ENCODE measurements around the gene CEMIP. TPM values are rescaled to one million over a fixed set of nuclear protein-coding genes. Genes with fewer than 3 reads are reported as not detected.

The CEMIP gene
- total RNA-seq, 2 experiments from 2014 or later = not detected

- intact Hi-C loops (cut with micrococcal nuclease) = no loop called here
- DNase-seq = no peak
- no peaks in the 10 kb centered on the region for H3K27me3 Mint-ChIP-seq (ENCODE audit: low read depth)
- no peak overlapping the region for H3K4me3 Mint-ChIP-seq
- no peak overlapping the region for H3K27ac Mint-ChIP-seq
- H3K36me3 Mint-ChIP-seq (ENCODE audit: low read depth) = no peaks in the 10 kb centered on the region
- H3K9me3 Mint-ChIP-seq = no peaks in the 10 kb centered on the region
- H3K4me1 Mint-ChIP-seq (ENCODE audit: low read depth) = no peaks in the 10 kb centered on the region
- CTCF ChIA-PET = no interaction called here
These were observed 55.2 kb downstream of the CEMIP start for GRCh38 chr15:80834402-80834801.

DNA sequence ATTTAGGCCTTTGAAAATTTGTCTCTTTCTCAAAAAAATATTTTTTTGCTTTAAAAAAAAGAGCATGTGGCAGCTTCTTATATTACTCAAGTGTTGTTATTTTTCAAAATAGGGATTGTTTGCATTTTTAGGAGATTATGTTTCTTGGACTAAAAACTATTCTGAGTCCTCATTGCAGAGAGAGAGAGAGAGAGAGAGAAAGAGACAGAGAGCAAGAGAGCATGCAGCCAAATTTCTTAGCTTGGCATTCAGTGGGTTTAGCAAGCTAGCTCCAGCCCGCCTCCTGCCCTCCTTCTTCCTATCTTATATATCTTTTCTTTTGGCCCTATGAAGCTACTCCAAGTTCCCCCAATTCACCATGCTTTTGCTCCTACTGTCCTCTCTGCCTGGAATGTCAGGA lies 55.7 kb downstream of the CEMIP start:
- no peak overlapping the region for H3K27ac Mint-ChIP-seq
- CTCF ChIA-PET = no interaction called here
- H3K9me3 Mint-ChIP-seq = no peaks in the 10 kb centered on the region
- no peaks in the 10 kb centered on the region for H3K36me3 Mint-ChIP-seq (ENCODE audit: low read depth)
- no peak overlapping the region for H3K4me3 Mint-ChIP-seq
- no peak for DNase-seq
- no peaks in the 10 kb centered on the region for H3K4me1 Mint-ChIP-seq (ENCODE audit: low read depth)
- H3K27me3 Mint-ChIP-seq (ENCODE audit: low read depth) = no peaks in the 10 kb centered on the region
- intact Hi-C loops (cut with micrococcal nuclease) = no loop called here

DNA sequence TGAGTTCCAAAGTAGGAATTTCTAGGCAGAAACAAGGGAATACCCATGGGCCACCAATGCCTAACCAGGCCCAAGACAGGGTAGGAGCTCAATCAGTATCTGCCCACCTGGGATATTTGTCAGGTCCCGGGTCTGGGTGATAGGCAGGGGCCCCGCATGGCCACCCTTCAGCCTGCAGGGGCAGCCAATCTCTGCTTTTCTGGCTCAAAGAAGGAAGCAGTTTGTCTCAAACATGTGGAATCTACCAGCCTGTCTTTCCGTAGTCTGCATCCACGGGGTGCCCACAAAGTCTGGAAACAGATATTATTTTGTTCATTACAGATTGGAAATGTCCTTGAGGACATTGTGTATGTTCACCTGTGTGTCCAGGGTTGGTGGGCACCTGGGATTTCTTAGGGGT lies 56.2 kb downstream of the CEMIP start:
- Mint-ChIP-seq H3K36me3 (ENCODE audit: low read depth) (no peaks in the 10 kb centered on the region), H3K9me3 (no peaks in the 10 kb centered on the region), H3K4me1 (ENCODE audit: low read depth) (no peaks in the 10 kb centered on the region), H3K27me3 (ENCODE audit: low read depth) (no peaks in the 10 kb centered on the region), H3K4me3 (no peak overlapping the region), H3K27ac (no peak overlapping the region)
- intact Hi-C loops (cut with micrococcal nuclease) = no loop called here
- DNase-seq = no peak
- CTCF ChIA-PET = interaction anchor here (0.6 kb wide), 1 partner anchor 39 kb away, joined by 3 read pairs; no protein-coding TSS in a partner anchor

DNA sequence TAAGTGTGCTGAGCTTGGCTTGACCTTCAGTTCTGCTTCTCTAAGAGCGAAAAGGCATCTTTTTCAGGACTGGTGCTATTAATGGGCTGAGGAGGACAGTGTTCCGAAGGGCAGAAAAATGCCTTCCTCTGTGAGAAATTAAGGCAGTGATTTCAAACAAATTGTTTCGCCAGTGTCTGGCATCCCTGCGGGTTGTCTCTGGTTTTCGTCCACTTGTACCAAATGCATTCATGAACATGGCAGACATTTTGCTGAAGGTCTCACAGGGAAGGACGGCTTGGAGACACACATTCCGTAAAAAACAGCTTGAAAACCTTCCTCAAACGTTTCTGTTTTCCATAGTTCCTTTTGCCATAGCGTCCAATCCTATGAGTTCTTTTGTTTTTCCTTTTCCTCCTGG lies 57.1 kb downstream of the CEMIP start:
- intact Hi-C loops (cut with micrococcal nuclease) = no loop called here
- CTCF ChIA-PET = no interaction called here

DNA sequence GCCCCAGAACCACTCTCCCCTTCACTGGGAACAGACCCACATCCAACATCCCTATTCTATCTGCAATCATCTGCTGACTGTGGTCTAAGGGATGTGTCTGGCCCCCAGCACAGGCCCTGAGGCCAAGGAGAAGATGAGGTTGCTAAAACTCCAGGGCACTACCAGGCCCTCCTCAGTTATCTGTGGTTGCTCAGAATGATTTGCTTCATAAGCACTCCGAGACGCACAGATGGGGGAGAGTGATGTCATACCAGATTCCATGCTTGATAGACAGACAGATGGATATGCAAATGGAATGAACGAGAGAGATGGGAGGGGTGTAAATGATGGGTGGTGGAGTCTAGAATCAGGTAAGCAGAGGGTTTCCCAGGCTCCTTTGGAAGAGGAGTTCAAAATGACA lies 57.8 kb downstream of the CEMIP start:
- Mint-ChIP-seq H3K27ac (no peak overlapping the region), H3K36me3 (ENCODE audit: low read depth) (no peaks in the 10 kb centered on the region), H3K4me1 (ENCODE audit: low read depth) (no peaks in the 10 kb centered on the region), H3K4me3 (no peak overlapping the region), H3K9me3 (no peaks in the 10 kb centered on the region), H3K27me3 (ENCODE audit: low read depth) (no peaks in the 10 kb centered on the region)
- intact Hi-C loops (cut with micrococcal nuclease) = no loop called here
- CTCF ChIA-PET = no interaction called here
- no peak for DNase-seq

More for the DNA sequence above, 57.1 kb downstream of the CEMIP start:
- H3K27ac Mint-ChIP-seq = no peak overlapping the region
- H3K4me1 Mint-ChIP-seq (ENCODE audit: low read depth) = no peaks in the 10 kb centered on the region
- no peak for DNase-seq
- no peaks in the 10 kb centered on the region for H3K27me3 Mint-ChIP-seq (ENCODE audit: low read depth)
- H3K36me3 Mint-ChIP-seq (ENCODE audit: low read depth) = no peaks in the 10 kb centered on the region
- no peak overlapping the region for H3K4me3 Mint-ChIP-seq
- no peaks in the 10 kb centered on the region for H3K9me3 Mint-ChIP-seq

DNA sequence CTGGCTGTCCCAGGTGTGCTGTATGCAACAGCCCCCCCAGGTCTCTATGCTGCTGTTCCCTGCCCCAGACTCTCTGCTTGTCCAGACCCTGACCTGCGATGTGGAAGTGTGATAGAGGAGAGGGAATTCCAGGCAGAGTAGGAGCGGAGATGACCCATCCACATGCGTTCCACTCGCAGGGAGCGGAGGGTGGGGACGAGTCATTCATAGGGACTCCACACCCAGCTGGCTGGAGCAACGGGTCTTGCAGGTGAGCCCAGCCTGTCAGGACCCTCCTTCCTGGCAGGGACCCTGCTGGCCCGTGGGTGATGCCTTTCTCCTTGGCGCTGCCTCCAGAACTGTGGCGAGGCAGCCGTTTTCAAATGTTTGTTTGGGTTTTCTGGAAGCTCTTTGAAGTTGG lies 58.8 kb downstream of the CEMIP start:
- CTCF ChIA-PET = no interaction called here
- no peaks in the 10 kb centered on the region for H3K36me3 Mint-ChIP-seq (ENCODE audit: low read depth)
- no peak for DNase-seq

GRCh38 chr15:80838666-80839065 lies 59.5 kb downstream of the CEMIP start:
- DNase-seq = no peak
- H3K4me1 Mint-ChIP-seq (ENCODE audit: low read depth) = no peaks in the 10 kb centered on the region
- H3K9me3 Mint-ChIP-seq = no peaks in the 10 kb centered on the region
- CTCF ChIA-PET = no interaction called here
- intact Hi-C loops (cut with micrococcal nuclease) = no loop called here
- H3K4me3 Mint-ChIP-seq = no peak overlapping the region
- H3K27me3 Mint-ChIP-seq (ENCODE audit: low read depth) = peaks cover 4% of the 10 kb centered on the region
- no peak overlapping the region for H3K27ac Mint-ChIP-seq
- H3K36me3 Mint-ChIP-seq (ENCODE audit: low read depth) = no peaks in the 10 kb centered on the region

More for the DNA sequence above, 58.8 kb downstream of the CEMIP start:
- no peaks in the 10 kb centered on the region for H3K9me3 Mint-ChIP-seq
- peaks cover 2% of the 10 kb centered on the region for H3K27me3 Mint-ChIP-seq (ENCODE audit: low read depth)
- no peak overlapping the region for H3K4me3 Mint-ChIP-seq
- H3K27ac Mint-ChIP-seq = no peak overlapping the region
- H3K4me1 Mint-ChIP-seq (ENCODE audit: low read depth) = no peaks in the 10 kb centered on the region
- intact Hi-C loops (cut with micrococcal nuclease) = no loop called here

DNA sequence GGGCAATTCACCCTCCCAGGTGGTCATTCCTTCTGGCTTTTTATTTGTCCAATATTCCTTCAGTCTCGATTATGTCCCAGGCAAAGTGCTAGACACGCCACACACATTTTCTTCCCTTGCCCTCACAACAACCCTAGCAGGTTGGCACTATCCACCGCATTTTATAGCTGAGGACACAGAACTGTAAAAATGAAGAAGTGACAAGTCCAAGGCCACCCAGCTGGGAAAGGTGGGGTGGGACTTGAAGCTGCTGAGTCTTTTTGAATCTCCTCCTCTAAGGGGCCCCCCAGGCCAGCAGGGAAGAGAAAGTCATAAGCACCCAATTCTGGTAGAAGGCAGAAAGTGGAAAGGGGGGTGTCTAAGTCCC lies 60.6 kb downstream of the CEMIP start:
- no peak for DNase-seq
- Mint-ChIP-seq H3K9me3 (no peaks in the 10 kb centered on the region), H3K4me1 (ENCODE audit: low read depth) (no peaks in the 10 kb centered on the region), H3K4me3 (no peak overlapping the region), H3K36me3 (ENCODE audit: low read depth) (no peaks in the 10 kb centered on the region), H3K27me3 (ENCODE audit: low read depth) (peaks cover 4% of the 10 kb centered on the region), H3K27ac (no peak overlapping the region)
- intact Hi-C loops (cut with micrococcal nuclease) = no loop called here
- CTCF ChIA-PET = no interaction called here

DNA sequence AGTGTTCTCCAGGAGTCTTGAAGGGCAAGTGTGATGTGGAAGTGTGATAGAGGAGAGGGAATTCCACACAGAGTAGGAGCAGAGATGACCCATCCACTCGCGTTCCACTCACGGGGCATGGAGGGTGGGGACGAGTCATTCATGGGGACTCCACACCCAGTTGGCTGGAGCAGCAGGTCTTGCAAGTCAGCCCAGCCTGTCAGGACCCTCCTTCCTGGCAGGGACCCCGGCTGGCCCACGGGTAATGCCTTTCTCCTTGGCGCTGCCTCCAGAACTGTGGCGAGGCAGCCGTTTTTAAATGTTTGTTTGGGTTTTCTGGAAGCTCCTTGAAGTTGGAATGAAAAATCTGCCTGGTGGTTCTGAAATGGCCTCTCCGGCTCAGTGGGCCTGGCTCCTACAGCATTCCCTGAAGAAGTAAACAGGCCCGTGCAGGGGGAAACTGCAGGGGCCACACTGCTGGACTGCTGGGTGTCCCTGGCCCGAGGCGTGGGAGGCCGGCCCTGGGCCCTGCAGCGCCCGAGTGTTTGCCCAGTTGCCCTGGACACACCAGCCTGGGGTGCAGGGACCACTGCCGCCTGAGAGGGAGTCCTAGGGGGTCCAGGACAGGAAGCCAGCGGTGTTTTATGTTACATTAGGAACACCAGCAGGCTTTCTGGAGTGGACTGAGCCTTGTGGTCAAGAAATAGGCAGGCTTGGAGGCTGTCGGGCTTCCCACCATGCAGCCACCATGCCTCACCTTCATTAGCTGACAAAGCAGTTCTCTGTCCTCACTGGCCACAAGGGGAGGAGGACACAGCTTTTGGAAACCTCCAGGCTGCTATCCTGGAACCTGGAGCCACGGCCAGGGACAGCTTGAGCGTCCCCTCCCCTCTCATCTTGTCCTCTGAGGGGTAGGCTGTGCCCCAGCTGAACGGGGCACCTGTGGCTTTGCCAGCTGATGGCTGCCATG lies 61.3 kb downstream of the CEMIP start:
- H3K27ac Mint-ChIP-seq = no peak overlapping the region
- H3K4me3 Mint-ChIP-seq = no peak overlapping the region
- H3K4me1 Mint-ChIP-seq (ENCODE audit: low read depth) = no peaks in the 10 kb centered on the region
- intact Hi-C loops (cut with micrococcal nuclease) = no loop called here
- CTCF ChIA-PET = no interaction called here
- no peaks in the 10 kb centered on the region for H3K36me3 Mint-ChIP-seq (ENCODE audit: low read depth)
- no peaks in the 10 kb centered on the region for H3K9me3 Mint-ChIP-seq
- DNase-seq = no peak
- H3K27me3 Mint-ChIP-seq (ENCODE audit: low read depth) = peaks cover 4% of the 10 kb centered on the region

DNA sequence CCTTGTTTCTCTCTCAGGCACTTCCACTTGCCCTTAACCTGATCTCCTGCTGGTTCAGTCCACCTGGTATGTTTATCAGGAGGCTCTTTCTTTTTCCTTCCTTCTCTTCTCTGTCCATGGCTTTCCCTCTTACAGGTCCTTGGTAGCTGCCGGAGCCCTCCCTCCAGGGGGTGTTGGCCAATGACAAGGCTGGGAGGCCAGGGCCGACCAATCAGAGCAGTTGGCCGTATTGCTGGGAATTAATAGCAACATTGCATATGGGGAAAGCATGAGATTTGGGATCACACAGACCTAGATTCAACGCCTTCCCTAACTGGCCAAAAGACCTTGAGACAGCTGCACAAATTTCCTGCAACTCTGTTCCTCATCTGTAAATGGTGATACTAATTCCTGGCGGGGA lies 62.4 kb downstream of the CEMIP start:
- H3K27ac Mint-ChIP-seq = no peak overlapping the region

DNA sequence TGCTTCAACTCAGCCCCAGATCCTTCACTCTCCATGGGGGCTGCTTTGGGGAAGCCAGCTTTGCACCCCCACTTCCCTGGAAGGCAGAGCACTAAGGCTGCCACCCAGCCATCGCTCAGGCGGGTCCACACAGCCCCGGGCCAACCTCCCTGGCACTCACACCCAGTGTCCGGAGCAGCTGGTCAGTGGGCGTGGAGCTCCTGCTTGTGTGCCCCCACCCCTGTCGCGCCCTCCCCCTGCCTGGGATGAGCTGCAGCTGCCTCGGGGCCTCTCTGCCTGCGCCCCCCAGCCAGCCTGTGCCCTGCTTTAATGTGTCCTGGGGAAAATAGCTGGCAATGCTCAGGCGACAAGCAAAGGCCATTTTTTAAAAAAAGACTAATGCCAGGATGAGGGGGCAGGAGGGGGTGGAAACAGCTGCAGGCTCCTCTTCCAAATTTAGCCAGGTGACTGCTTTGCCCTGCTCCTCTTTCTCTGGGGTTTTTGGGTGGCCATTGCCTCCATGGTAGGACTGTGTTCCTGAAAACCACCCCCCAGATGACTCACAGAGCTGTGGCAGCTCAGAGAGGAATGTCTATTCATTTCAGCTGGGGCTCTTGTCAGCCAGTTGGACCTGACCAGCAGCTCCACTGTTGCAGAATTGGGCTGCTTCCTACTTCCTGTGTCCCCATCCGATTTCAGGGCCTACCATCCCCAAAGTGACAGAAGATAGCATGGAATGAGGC lies 65.0 kb downstream of the CEMIP start:
- Mint-ChIP-seq H3K36me3 (ENCODE audit: low read depth) (no peaks in the 10 kb centered on the region), H3K4me3 (no peak overlapping the region), H3K27me3 (ENCODE audit: low read depth) (peaks cover 17% of the 10 kb centered on the region), H3K4me1 (ENCODE audit: low read depth) (no peaks in the 10 kb centered on the region), H3K9me3 (no peaks in the 10 kb centered on the region), H3K27ac (no peak overlapping the region)
- CTCF ChIA-PET = interaction anchor here (0.8 to 1.1 kb wide), 2 partner anchors 65 to 125 kb away, joined by 3 to 4 read pairs; partner anchors contain the start of gene CEMIP
- intact Hi-C loops (cut with micrococcal nuclease) = no loop called here
- no peak for DNase-seq

More for the DNA sequence above, 62.4 kb downstream of the CEMIP start:
- Mint-ChIP-seq H3K36me3 (ENCODE audit: low read depth) (no peaks in the 10 kb centered on the region), H3K27me3 (ENCODE audit: low read depth) (peaks cover 8% of the 10 kb centered on the region), H3K9me3 (no peaks in the 10 kb centered on the region), H3K4me1 (ENCODE audit: low read depth) (no peaks in the 10 kb centered on the region), H3K4me3 (no peak overlapping the region)
- intact Hi-C loops (cut with micrococcal nuclease) = no loop called here
- no peak for DNase-seq
- CTCF ChIA-PET = no interaction called here

- Mint-ChIP-seq H3K27me3 (ENCODE audit: low read depth) (peaks cover 17% of the 10 kb centered on the region), H3K36me3 (ENCODE audit: low read depth) (no peaks in the 10 kb centered on the region)
- CTCF ChIA-PET = no interaction called here
These were observed 67.1 kb downstream of the CEMIP start for GRCh38 chr15:80846031-80846815.

More at GRCh38 chr15:80846031-80846815, 67.1 kb downstream of the CEMIP start:
- intact Hi-C loops (cut with micrococcal nuclease) = no loop called here
- Mint-ChIP-seq H3K4me1 (ENCODE audit: low read depth) (no peaks in the 10 kb centered on the region), H3K9me3 (no peaks in the 10 kb centered on the region), H3K27ac (no peak overlapping the region), H3K4me3 (no peak overlapping the region)
- no peak for DNase-seq

Data from activated naive CD4-positive, alpha-beta T cell treated with anti-CD3 and anti-CD28 coated beads for 36 hours (primary cell).